Activated CD4-positive, CD25-positive, alpha-beta regulatory T cell (primary cell): ENCODE measurements around the gene TNNC2.
"Not testable (repeated sequence)": the region's sequence is repeated elsewhere in the genome, so short reads cannot be mapped to it uniquely, and the experiment has no call there.

Experiments used
- DNase-seq, 4 experiments: peaks; one replicate each; lab custom pipeline; 2025; lab: John Stamatoyannopoulos, UW

The TNNC2 gene

GRCh38 chr20:45822857-45823256 is 4.3 kb downstream of the TNNC2 start:
- peak in 1 of 4 experiments; percentile 3 for DNase-seq

GRCh38 chr20:45821947-45822346 is 5.2 kb downstream of the TNNC2 start:
- DNase-seq: no peak

GRCh38 chr20:45819466-45819865 is 7.6 kb downstream of the TNNC2 start:
- DNase-seq: no peak

GRCh38 chr20:45818239-45818638 is 8.9 kb downstream of the TNNC2 start:
- DNase-seq: no peak

GRCh38 chr20:45817376-45818194 is 9.5 kb downstream of the TNNC2 start:
- no peak for DNase-seq

- no peak for DNase-seq
Observed at GRCh38 chr20:45816951-45817350, 10.2 kb downstream of the TNNC2 start.

GRCh38 chr20:45814314-45814713 is 12.8 kb downstream of the TNNC2 start:
- DNase-seq: no peak

- DNase-seq: no peak
Observed at GRCh38 chr20:45813489-45813888, 13.6 kb downstream of the TNNC2 start.

- DNase-seq: no peak
Observed at GRCh38 chr20:45813006-45813340, 14.1 kb downstream of the TNNC2 start.

GRCh38 chr20:45812157-45813005 is 14.7 kb downstream of the TNNC2 start, which contains the start of gene UBE2C:
UBE2C (plus strand) TSS chr20:45812644; CDS start chr20:45812696, 52 bp downstream.
- peak; percentile 80 to 88 (median 85) for DNase-seq

GRCh38 chr20:45810191-45810970 is 16.7 kb downstream of the TNNC2 start:
- no peak for DNase-seq

- no peak for DNase-seq
Observed at GRCh38 chr20:45801851-45802250, 25.3 kb downstream of the TNNC2 start.

GRCh38 chr20:45798935-45799642 is 28.0 kb downstream of the TNNC2 start:
- DNase-seq: peak; percentile 10 to 39 (median 33)

GRCh38 chr20:45797955-45798354 is 29.2 kb downstream of the TNNC2 start:
- not testable (repeated sequence) for DNase-seq

GRCh38 chr20:45797510-45797909 is 29.6 kb downstream of the TNNC2 start:
- not testable (repeated sequence) for DNase-seq

- no peak for DNase-seq
Observed at GRCh38 chr20:45796337-45797065, 30.6 kb downstream of the TNNC2 start.

GRCh38 chr20:45792317-45793118 is 34.6 kb downstream of the TNNC2 start:
- DNase-seq: no peak

GRCh38 chr20:45788351-45788750 is 38.8 kb downstream of the TNNC2 start:
- no peak for DNase-seq

GRCh38 chr20:45783656-45784294 is 43.3 kb downstream of the TNNC2 start:
- DNase-seq: no peak

- DNase-seq: no peak
Observed at GRCh38 chr20:45782890-45783289, 44.2 kb downstream of the TNNC2 start.
